H9 (cell line): ENCODE measurements around the gene CD47. TPM values are rescaled to one million over a fixed set of nuclear protein-coding genes. Genes with fewer than 3 reads are reported as not detected.

Experiments used
- DNase-seq: peaks from one replicate; pipeline ENCODE4 v3.0.0-alpha.2; 2017
- H2AFZ ChIP-seq: one replicate; pipeline ENCODE4 v1.6.1; 2013; ENCODE audit warnings: mild to moderate bottlenecking, low read length, control low read depth, moderate library complexity
- H2AK5ac ChIP-seq: 2 replicates; pipeline ENCODE4 v1.6.1; 2013; ENCODE audit warnings: low read length, control low read depth, mixed read lengths; ENCODE audit not compliant: insufficient read length
- H2BK120ac ChIP-seq: one replicate; pipeline ENCODE4 v1.6.1; 2013; ENCODE audit warnings: low read depth, mild to moderate bottlenecking, low read length, control low read depth, inconsistent platforms; ENCODE audit not compliant: poor library complexity, severe bottlenecking
- H2BK12ac ChIP-seq: 2 replicates; pipeline ENCODE4 v1.6.1; 2013; ENCODE audit warnings: low read length, control low read depth, mixed read lengths, low read depth; ENCODE audit not compliant: insufficient read length
- H2BK15ac ChIP-seq: 2 replicates; pipeline ENCODE4 v1.6.1; 2013; ENCODE audit warnings: low read depth, low read length, control low read depth
- H2BK20ac ChIP-seq: one replicate; pipeline ENCODE4 v1.6.1; 2013; ENCODE audit warnings: low read depth, mild to moderate bottlenecking, low read length, control low read depth, inconsistent platforms; ENCODE audit not compliant: poor library complexity, severe bottlenecking
- H2BK5ac ChIP-seq: 2 replicates; pipeline ENCODE4 v1.6.1; 2013; ENCODE audit warnings: low read length, control low read depth, mixed read lengths; ENCODE audit not compliant: insufficient read length
- H3K14ac ChIP-seq: 2 replicates; pipeline ENCODE4 v1.6.1; 2013; ENCODE audit warnings: low read length, control low read depth; ENCODE audit not compliant: insufficient read depth
- H3K18ac ChIP-seq: 2 replicates; pipeline ENCODE4 v1.6.1; 2013; ENCODE audit warnings: low read depth, mild to moderate bottlenecking, mixed read lengths, low read length, control low read depth; ENCODE audit not compliant: insufficient read length
- H3K23ac ChIP-seq: 2 replicates; pipeline ENCODE4 v1.6.1; 2013; ENCODE audit warnings: low read length, control low read depth, mixed read lengths, low read depth; ENCODE audit not compliant: insufficient read length
- H3K23me2 ChIP-seq: 2 replicates; pipeline ENCODE4 v1.6.1; 2013; ENCODE audit warnings: low read depth, mild to moderate bottlenecking, mixed read lengths, low read length, control low read depth; ENCODE audit not compliant: insufficient read length, poor library complexity, severe bottlenecking
- H3K27ac ChIP-seq: 2 replicates; pipeline ENCODE4 v1.5.1; 2013; ENCODE audit warnings: low read length, control low read depth, mixed read lengths, low read depth; ENCODE audit not compliant: insufficient read length
- H3K27me3 ChIP-seq: 2 replicates; pipeline ENCODE4 v1.6.1; 2013; ENCODE audit warnings: low read length, control low read depth, inconsistent platforms; ENCODE audit not compliant: insufficient read depth
- H3K4ac ChIP-seq: 2 replicates; pipeline ENCODE4 v1.6.1; 2013; ENCODE audit warnings: low read depth, mild to moderate bottlenecking, control low read depth, inconsistent platforms, low read length, moderate library complexity
- H3K4me1 ChIP-seq: 2 replicates; pipeline ENCODE4 v1.6.1; 2013; ENCODE audit warnings: low read length, control low read depth, inconsistent platforms; ENCODE audit not compliant: insufficient read depth
- H3K4me2 ChIP-seq: 2 replicates; pipeline ENCODE4 v1.6.1; 2013; ENCODE audit warnings: low read length, control low read depth, mixed read lengths; ENCODE audit not compliant: insufficient read length, insufficient read depth
- H3K56ac ChIP-seq: 2 replicates; pipeline ENCODE4 v1.6.1; 2013; ENCODE audit warnings: low read depth, mild to moderate bottlenecking, mixed read lengths, low read length, control low read depth; ENCODE audit not compliant: insufficient read length
- H3K79me1 ChIP-seq: 2 replicates; pipeline ENCODE4 v1.6.1; 2013; ENCODE audit warnings: low read depth, mild to moderate bottlenecking, moderate library complexity, low read length, control low read depth, inconsistent platforms; ENCODE audit not compliant: insufficient read depth, poor library complexity, severe bottlenecking
- H3K79me2 ChIP-seq: 2 replicates; pipeline ENCODE4 v1.6.1; 2013; ENCODE audit warnings: low read length, control low read depth, inconsistent platforms; ENCODE audit not compliant: insufficient read depth
- H3K9ac ChIP-seq: 2 replicates; pipeline ENCODE4 v1.6.1; 2013; ENCODE audit warnings: low read length, control low read depth, mixed read lengths; ENCODE audit not compliant: insufficient read length; ENCODE audit errors: extremely low read depth
- H3K9me3 ChIP-seq: one replicate; pipeline ENCODE4 v1.6.1; 2013; ENCODE audit warnings: low read depth, low read length, inconsistent platforms; ENCODE audit not compliant: control insufficient read depth
- H3T11ph ChIP-seq: one replicate; pipeline ENCODE4 v1.6.1; 2013; ENCODE audit warnings: mild to moderate bottlenecking, low read length, control low read depth, inconsistent platforms
- H4K20me1 ChIP-seq: one replicate; pipeline ENCODE4 v1.6.1; 2013; ENCODE audit not compliant: control insufficient read depth, insufficient read length, insufficient read depth
- H4K5ac ChIP-seq: 2 replicates; pipeline ENCODE4 v1.6.1; 2013; ENCODE audit warnings: low read depth, mild to moderate bottlenecking, mixed read lengths, low read length, control low read depth; ENCODE audit not compliant: insufficient read length
- H4K8ac ChIP-seq: replicated peaks from 2 replicates; pipeline ENCODE4 v1.6.1; 2013; ENCODE audit warnings: low read length, control low read depth, mixed read lengths, low read depth; ENCODE audit not compliant: insufficient read length
- H4K91ac ChIP-seq: 2 replicates; pipeline ENCODE4 v1.6.1; 2013; ENCODE audit warnings: low read depth, mild to moderate bottlenecking, moderate library complexity, mixed read lengths, low read length, control low read depth; ENCODE audit not compliant: insufficient read length
- H3K27ac Mint-ChIP-seq, 3 experiments: 2 replicates in 2 of 3; 3 replicates in 1 of 3; pipeline ENCODE4 v1.8.0; 2020 to 2021; ENCODE audit warnings: mixed read lengths in 3 of 3, mild to moderate bottlenecking in 1 of 3, moderate library complexity in 1 of 3
- H3K27me3 Mint-ChIP-seq: 2 replicates; pipeline ENCODE4 v1.8.0; 2021; ENCODE audit warnings: low read depth, mild to moderate bottlenecking, moderate library complexity, mixed read lengths
- H3K36me3 Mint-ChIP-seq, 3 experiments: 2 replicates in 2 of 3; 3 replicates in 1 of 3; pipeline ENCODE4 v1.8.0; 2020 to 2021; ENCODE audit warnings: low read depth in 3 of 3, mixed read lengths in 3 of 3; ENCODE audit not compliant: insufficient read depth in 1 of 3
- H3K4me1 Mint-ChIP-seq, 2 experiments: 2 replicates each; pipeline ENCODE4 v1.8.0; 2020; ENCODE audit warnings: mixed read lengths in 2 of 2
- H3K4me3 Mint-ChIP-seq, 2 experiments: 2 replicates in 1 of 2; 3 replicates in 1 of 2; pipeline ENCODE4 v1.8.0; 2020 to 2021; ENCODE audit warnings: mild to moderate bottlenecking in 2 of 2, mixed read lengths in 2 of 2, moderate library complexity in 1 of 2
- H3K9me3 Mint-ChIP-seq, 2 experiments: 2 replicates in 1 of 2; 3 replicates in 1 of 2; pipeline ENCODE4 v1.8.0; 2020; ENCODE audit warnings: mild to moderate bottlenecking in 2 of 2, mixed read lengths in 2 of 2, moderate library complexity in 1 of 2
- CTCF ChIP-seq: fragments of 200-600 bp; sonication (generic); conservative IDR thresholded peaks from 3 replicates; pipeline ENCODE4 v1.8.0; 2021; ENCODE audit warnings: antibody characterized with exemption, mild to moderate bottlenecking
- WGBS: extraction: QIAGEN DNeasy Blood & Tissue Kit; methylation state at CpG from one replicate; pipeline ENCODE4 v1.1.7; 2013; ENCODE audit warnings: missing lambda C conversion rate, low lambda C conversion rate, mixed read lengths; ENCODE audit not compliant: insufficient read length; ENCODE audit errors: extremely low coverage; 5-methylcytosine and 5-hydroxymethylcytosine counted together
- total RNA-seq: library from RNA; stranded (reverse); gene quantifications from 2 replicates; pipeline ENCODE4 v1.2.1, GENCODE V29; 2021

The CD47 gene
- total RNA-seq, 1 experiment from 2014 or later: 15.4 TPM

DNA sequence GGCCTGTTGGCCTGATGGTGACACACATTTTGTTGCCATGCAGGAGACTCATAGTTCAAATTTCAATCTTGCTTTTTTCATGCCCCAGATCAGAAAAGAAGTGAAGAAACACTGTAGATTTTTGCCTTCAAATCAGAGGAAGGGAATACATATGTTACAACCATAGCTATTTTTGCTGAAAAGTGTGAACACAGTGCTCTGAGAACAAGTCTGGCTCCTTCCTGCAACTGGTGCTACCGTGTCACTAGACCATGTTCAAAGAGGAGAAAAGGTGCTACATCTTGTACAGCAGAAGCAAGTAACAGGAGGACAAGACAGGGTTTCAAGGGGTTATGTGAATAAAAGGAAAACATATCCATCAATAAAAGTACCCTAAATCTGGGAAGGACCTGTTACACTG is 44.6 kb downstream of the CD47 start:
- no peak for DNase-seq
- H3K4me1 Mint-ChIP-seq: peaks cover 8 to 15% of the 10 kb centered on the region in 2 experiments
- no peaks in the 10 kb centered on the region for H3K79me2 ChIP-seq
- H3K27me3 Mint-ChIP-seq: no peaks in the 10 kb centered on the region
- H4K20me1 ChIP-seq: no peaks in the 10 kb centered on the region
- H4K8ac ChIP-seq: no peak overlapping the region
- no peak overlapping the region for H3K18ac ChIP-seq
- H3K9me3 Mint-ChIP-seq: no peaks in the 10 kb centered on the region
- H2BK120ac ChIP-seq: no peak overlapping the region
- no peak overlapping the region for H3K27ac Mint-ChIP-seq
- no peak overlapping the region for H3K14ac ChIP-seq
- H3K23ac ChIP-seq: no peak overlapping the region
- WGBS: no CpG with 5 or more reads among the region's 1 CpG
- H2AFZ ChIP-seq: no peak overlapping the region
- H3K4me1 ChIP-seq: peaks cover 3% of the 10 kb centered on the region; the same call in 1 of the 2 replicates
- TF ChIP-seq CTCF: no peak
- no peaks in the 10 kb centered on the region for H3K79me1 ChIP-seq
- no peak overlapping the region for H3T11ph ChIP-seq
- no peaks in the 10 kb centered on the region for H3K9me3 ChIP-seq
- H2AK5ac ChIP-seq: no peak overlapping the region
- H2BK5ac ChIP-seq: no peak overlapping the region
- no peak overlapping the region for H3K27ac ChIP-seq
- H3K36me3 Mint-ChIP-seq: no peaks in the 10 kb centered on the region; a peak in 1 of 7 replicates
- H2BK15ac ChIP-seq: no peak overlapping the region
- no peak overlapping the region for H2BK12ac ChIP-seq
- no peak overlapping the region for H3K56ac ChIP-seq
- no peak overlapping the region for H3K4me2 ChIP-seq
- no peak overlapping the region for H3K9ac ChIP-seq
- no peaks in the 10 kb centered on the region for H3K23me2 ChIP-seq
- no peak overlapping the region for H3K4ac ChIP-seq
- H3K4me3 Mint-ChIP-seq: no peak overlapping the region
- no peak overlapping the region for H4K91ac ChIP-seq
- H2BK20ac ChIP-seq: no peak overlapping the region
- H3K27me3 ChIP-seq: no peaks in the 10 kb centered on the region
- no peak overlapping the region for H4K5ac ChIP-seq
